ENCODE data around the gene MLXIPL. TPM values are rescaled to one million over a fixed set of nuclear protein-coding genes. Genes with fewer than 3 reads are reported as not detected.

MLXIPL gene
- total RNA-seq, 1 donor from 2014 or later, result 8.7 TPM

DNA sequence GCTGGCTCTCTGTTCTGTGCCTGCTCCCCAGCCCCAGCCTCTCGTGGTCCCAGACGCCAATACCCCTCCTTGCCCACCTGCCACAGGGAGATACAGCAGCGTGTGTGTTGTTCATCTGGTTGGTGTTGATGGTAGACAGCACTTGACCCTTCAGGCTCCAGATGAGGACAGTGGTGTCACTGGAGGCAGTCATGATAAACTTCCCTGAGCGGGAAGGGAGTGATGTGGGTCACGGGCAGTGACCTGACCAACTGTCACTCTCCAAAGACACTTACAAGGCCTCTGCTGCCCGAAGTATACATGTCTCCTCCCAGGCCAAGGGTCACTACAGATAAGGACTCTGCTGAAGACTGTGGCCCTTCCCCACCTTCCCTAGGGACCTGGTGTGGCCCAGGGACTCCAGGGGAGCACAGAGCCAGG is 51.5 kb downstream of the MLXIPL start:
- no peak for DNase-seq (ENCODE audit: low spot score)
- peaks cover 3% of the 10 kb centered on the region for H3K27me3 Mint-ChIP-seq (ENCODE audit: unreplicated experiment)
- no peak overlapping the region for H3K27ac Mint-ChIP-seq (ENCODE audit: unreplicated experiment)
- no peaks in the 10 kb centered on the region for H3K9me3 Mint-ChIP-seq (ENCODE audit: unreplicated experiment)
- no peak overlapping the region for H3K4me3 Mint-ChIP-seq (ENCODE audit: unreplicated experiment)
- peaks cover 7% of the 10 kb centered on the region for H3K4me1 Mint-ChIP-seq (ENCODE audit: unreplicated experiment)
- peaks cover 37% of the 10 kb centered on the region for H3K36me3 Mint-ChIP-seq (ENCODE audit: low read depth, unreplicated experiment)
- TF ChIP-seq, protein P1, sequence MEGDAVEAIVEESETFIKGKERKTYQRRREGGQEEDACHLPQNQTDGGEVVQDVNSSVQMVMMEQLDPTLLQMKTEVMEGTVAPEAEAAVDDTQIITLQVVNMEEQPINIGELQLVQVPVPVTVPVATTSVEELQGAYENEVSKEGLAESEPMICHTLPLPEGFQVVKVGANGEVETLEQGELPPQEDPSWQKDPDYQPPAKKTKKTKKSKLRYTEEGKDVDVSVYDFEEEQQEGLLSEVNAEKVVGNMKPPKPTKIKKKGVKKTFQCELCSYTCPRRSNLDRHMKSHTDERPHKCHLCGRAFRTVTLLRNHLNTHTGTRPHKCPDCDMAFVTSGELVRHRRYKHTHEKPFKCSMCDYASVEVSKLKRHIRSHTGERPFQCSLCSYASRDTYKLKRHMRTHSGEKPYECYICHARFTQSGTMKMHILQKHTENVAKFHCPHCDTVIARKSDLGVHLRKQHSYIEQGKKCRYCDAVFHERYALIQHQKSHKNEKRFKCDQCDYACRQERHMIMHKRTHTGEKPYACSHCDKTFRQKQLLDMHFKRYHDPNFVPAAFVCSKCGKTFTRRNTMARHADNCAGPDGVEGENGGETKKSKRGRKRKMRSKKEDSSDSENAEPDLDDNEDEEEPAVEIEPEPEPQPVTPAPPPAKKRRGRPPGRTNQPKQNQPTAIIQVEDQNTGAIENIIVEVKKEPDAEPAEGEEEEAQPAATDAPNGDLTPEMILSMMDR (IDR thresholded peaks at IDR 0.05; ENCODE audit: unreplicated experiment), result no peak

DNA sequence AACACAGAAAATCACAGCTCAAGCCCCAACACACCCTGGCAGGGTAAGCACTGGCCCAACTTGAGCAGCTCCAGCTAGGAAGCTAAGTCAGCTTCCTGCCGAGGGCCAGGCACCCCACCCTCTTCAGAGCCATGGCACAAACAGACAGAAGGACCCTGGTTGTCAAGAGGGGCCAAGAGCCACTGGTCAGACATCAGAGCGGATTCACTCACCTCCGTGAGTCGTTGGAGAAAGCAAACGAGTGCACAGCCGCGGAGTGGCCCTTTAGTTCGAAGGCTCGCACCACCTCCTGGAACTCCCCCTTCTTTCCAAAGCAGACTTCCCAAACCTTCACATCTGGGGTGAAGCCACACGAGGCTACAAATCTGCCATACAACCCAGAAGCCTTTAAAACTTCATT is 53.3 kb downstream of the MLXIPL start:
- Mint-ChIP-seq H3K4me1 (ENCODE audit: unreplicated experiment) (no peaks in the 10 kb centered on the region), H3K27me3 (ENCODE audit: unreplicated experiment) (no peaks in the 10 kb centered on the region), H3K4me3 (ENCODE audit: unreplicated experiment) (no peak overlapping the region), H3K9me3 (ENCODE audit: unreplicated experiment) (no peaks in the 10 kb centered on the region), H3K27ac (ENCODE audit: unreplicated experiment) (no peak overlapping the region), H3K36me3 (ENCODE audit: low read depth, unreplicated experiment) (peaks cover 37% of the 10 kb centered on the region)
- DNase-seq (ENCODE audit: low spot score), result no peak
- TF ChIP-seq, protein P1 (IDR thresholded peaks at IDR 0.05; ENCODE audit: unreplicated experiment), result no peak

- Mint-ChIP-seq H3K9me3 (ENCODE audit: unreplicated experiment) (no peaks in the 10 kb centered on the region), H3K4me3 (ENCODE audit: unreplicated experiment) (no peak overlapping the region), H3K27me3 (ENCODE audit: unreplicated experiment) (no peaks in the 10 kb centered on the region), H3K36me3 (ENCODE audit: low read depth, unreplicated experiment) (peaks cover 37% of the 10 kb centered on the region), H3K27ac (ENCODE audit: unreplicated experiment) (no peak overlapping the region), H3K4me1 (ENCODE audit: unreplicated experiment) (no peaks in the 10 kb centered on the region)
- TF ChIP-seq, protein P1 (IDR thresholded peaks at IDR 0.05; ENCODE audit: unreplicated experiment), result no peak
- no peak for DNase-seq (ENCODE audit: low spot score)
These were observed 53.8 kb downstream of the MLXIPL start for GRCh38 chr7:73570521-73570920.

GRCh38 chr7:73569042-73569608 is 55.2 kb downstream of the MLXIPL start:
- no peaks in the 10 kb centered on the region for H3K9me3 Mint-ChIP-seq (ENCODE audit: unreplicated experiment)
- H3K4me1 Mint-ChIP-seq (ENCODE audit: unreplicated experiment), result no peaks in the 10 kb centered on the region
- H3K4me3 Mint-ChIP-seq (ENCODE audit: unreplicated experiment), result peak overlapping the region; percentile 39
- peaks cover 32% of the 10 kb centered on the region for H3K36me3 Mint-ChIP-seq (ENCODE audit: low read depth, unreplicated experiment)
- DNase-seq (ENCODE audit: low spot score), result no peak
- H3K27ac Mint-ChIP-seq (ENCODE audit: unreplicated experiment), result no peak overlapping the region
- TF ChIP-seq, protein P1 (IDR thresholded peaks at IDR 0.05; ENCODE audit: unreplicated experiment), result no peak
- H3K27me3 Mint-ChIP-seq (ENCODE audit: unreplicated experiment), result no peaks in the 10 kb centered on the region

DNA sequence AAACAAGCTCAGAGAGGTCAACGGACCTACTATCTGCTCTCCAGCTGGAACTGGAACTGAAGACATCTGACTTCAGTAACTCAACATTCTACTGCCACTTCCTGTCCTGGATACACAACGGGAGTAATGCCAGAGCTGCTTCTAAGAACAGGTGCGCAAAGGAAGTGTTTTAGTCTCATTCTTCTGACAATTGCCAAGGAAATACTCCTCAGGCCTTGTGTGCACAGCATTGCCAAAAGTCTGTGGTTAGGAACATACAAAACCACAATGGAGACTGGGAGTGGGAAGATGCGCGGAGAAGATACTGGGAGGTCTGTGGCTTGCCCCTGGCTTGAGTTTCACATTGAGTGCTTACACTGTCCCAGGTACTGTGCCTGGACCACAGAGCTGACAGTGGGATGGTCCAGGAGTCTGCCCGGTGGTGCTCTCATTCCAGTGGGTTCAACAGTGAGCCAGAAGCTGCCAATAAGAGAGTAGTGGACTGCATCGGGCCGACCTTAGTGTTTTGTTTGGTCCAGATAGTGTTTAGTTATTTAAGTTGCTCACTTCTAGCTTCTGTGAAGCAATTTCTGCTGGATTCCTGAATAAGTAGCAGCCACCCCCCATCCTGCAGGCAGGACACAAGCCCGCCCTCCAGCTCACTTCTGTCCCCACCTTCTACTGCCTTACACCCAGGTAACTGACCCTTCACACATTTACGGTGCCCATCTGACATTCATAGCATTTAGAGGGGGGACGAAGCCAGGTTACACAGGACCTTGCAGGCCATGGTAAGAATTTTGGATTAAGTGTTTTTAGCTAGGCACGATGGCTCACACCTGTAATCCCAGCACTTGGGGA is 56.3 kb downstream of the MLXIPL start:
- no peak overlapping the region for H3K4me3 Mint-ChIP-seq (ENCODE audit: unreplicated experiment)
- no peak overlapping the region for H3K27ac Mint-ChIP-seq (ENCODE audit: unreplicated experiment)
- no peaks in the 10 kb centered on the region for H3K4me1 Mint-ChIP-seq (ENCODE audit: unreplicated experiment)
- no peaks in the 10 kb centered on the region for H3K9me3 Mint-ChIP-seq (ENCODE audit: unreplicated experiment)
- peaks cover 28% of the 10 kb centered on the region for H3K36me3 Mint-ChIP-seq (ENCODE audit: low read depth, unreplicated experiment)
- TF ChIP-seq, protein P1 (IDR thresholded peaks at IDR 0.05; ENCODE audit: unreplicated experiment), result no peak
- no peaks in the 10 kb centered on the region for H3K27me3 Mint-ChIP-seq (ENCODE audit: unreplicated experiment)
- DNase-seq (ENCODE audit: low spot score), result no peak

All from endothelial cell (in vitro differentiated cells).